Measurements from ENCODE around the gene SRSF3.

DNA sequence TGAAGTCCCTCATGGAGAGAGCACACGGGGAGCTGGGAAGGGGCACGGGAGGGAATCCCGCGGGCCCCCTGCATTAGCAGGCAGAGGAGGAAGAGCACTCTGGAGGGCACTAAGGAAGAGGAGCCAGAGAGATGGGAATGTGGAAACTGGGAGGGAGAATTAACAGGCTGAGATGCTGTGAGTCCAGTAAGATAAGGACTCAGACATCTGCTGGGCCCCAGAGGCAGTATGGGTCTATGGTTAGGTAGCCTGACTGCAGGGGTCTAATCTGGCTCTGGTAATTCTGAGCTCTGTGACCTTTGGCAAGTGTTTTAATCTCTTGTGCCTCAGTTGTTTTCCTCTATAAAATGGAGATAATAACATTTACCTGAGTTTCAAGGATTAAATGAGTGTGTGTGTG, 15.7 kb upstream of the SRSF3 start:
- TF ChIP-seq POLR2AphosphoS5 (IDR thresholded peaks at IDR 0.05; ENCODE audit: borderline replicate concordance, low read depth, low read length) = no peak
- TF ChIP-seq EZH2 (IDR thresholded peaks at IDR 0.05) = no peak
- no peak for TF ChIP-seq FOXP2 (optimal IDR thresholded peaks at IDR 0.05; ENCODE audit: control extremely low read depth, extremely low read length, insufficient read depth)
